ENCODE measurements around the gene DPP4. TPM values are rescaled to one million over a fixed set of nuclear protein-coding genes. Genes with fewer than 3 reads are reported as not detected.
A peak's percentile ranks its signal among the peaks of the same experiment; 100 is the strongest.

Gene DPP4
- polyA plus RNA-seq, 1 donor (not counting 4 experiments of a cell fraction or from before 2014, with no cell fraction given), result 1.1 TPM

DNA sequence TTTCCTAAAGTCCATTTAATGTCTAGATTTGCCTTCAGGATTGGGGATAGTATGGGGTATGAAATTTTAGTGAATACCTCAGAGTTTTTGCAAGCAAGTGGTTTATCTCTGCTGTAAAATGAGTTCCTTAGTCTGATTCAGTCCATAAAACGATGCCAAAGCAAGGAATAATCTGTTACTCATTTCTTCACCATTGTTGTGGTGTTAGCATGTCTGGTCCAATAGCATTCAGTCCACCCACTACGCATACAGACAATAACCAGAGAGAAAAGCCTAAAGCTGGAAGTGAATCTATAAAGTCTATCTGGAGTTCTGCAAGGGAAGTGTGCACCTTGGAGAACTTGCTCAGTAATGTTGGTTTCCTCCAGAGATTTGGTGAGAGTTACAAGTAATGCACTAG, 12.9 kb upstream of the DPP4 start:
- Histone ChIP-seq H3K27ac (ENCODE audit: control insufficient read depth, insufficient read depth, low read length) (peak overlapping the region; percentile 52), H3K9me1 (ENCODE audit: control insufficient read depth, extremely low read depth, insufficient read depth, low read length) (no peaks in the 10 kb centered on the region), H3K9ac (ENCODE audit: control insufficient read depth, extremely low read depth, insufficient read depth, low read length) (no peak overlapping the region), H3K4me1 (ENCODE audit: control insufficient read depth, extremely low read depth, insufficient read depth, low read length) (peaks cover 55% of the 10 kb centered on the region), H3K36me3 (ENCODE audit: control insufficient read depth in 2 of 2, extremely low read depth in 1 of 2, insufficient read depth in 2 of 2, low read length in 2 of 2) (no peaks in the 10 kb centered on the region), H3K9me3 (ENCODE audit: control insufficient read depth, low read depth, low read length) (no peaks in the 10 kb centered on the region), H3K27me3 (ENCODE audit: control insufficient read depth, extremely low read depth, insufficient read depth, low read length) (no peaks in the 10 kb centered on the region), H3K4me3 (ENCODE audit: control insufficient read depth in 2 of 3, extremely low read depth in 1 of 3, insufficient read depth in 2 of 3, low read depth in 1 of 3, low read length in 3 of 3) (no peak overlapping the region), H4K20me1 (ENCODE audit: control insufficient read depth, extremely low read depth, insufficient read depth, low read length) (no peaks in the 10 kb centered on the region), H2AFZ (ENCODE audit: control insufficient read depth, low read length) (no peak overlapping the region), H3K79me2 (ENCODE audit: control insufficient read depth, insufficient read depth, low read length) (no peaks in the 10 kb centered on the region), H3K4me2 (ENCODE audit: control insufficient read depth, extremely low read depth, insufficient read depth, low read depth, low read length) (peak overlapping the region; percentile 8)
- dilution Hi-C loops (cut with MboI; ENCODE audit: extremely low pct_ligation_motif_present, low sequenced_read_pairs), result no loop called here
- DNase-seq (ENCODE audit: low read depth, low spot score) (no peak), FAIRE-seq (peak; percentile 93)
- no peak for TF ChIP-seq CTCF (optimal IDR thresholded peaks at IDR 0.05 in 1 of 3, IDR thresholded peaks at IDR 0.05 in 1 of 3, conservative IDR thresholded peaks at IDR 0.05 in 1 of 3; ENCODE audit: extremely low read depth in 1 of 3, insufficient read depth in 2 of 3, low read length in 3 of 3)
- no peak for TF ChIP-seq EZH2 (IDR thresholded peaks at IDR 0.05; ENCODE audit: low read length)

- no peak overlapping the region for H2AFZ ChIP-seq (ENCODE audit: control insufficient read depth, low read length)
- peaks cover 39% of the 10 kb centered on the region for H3K4me1 ChIP-seq (ENCODE audit: control insufficient read depth, extremely low read depth, insufficient read depth, low read length)
- no peaks in the 10 kb centered on the region for H4K20me1 ChIP-seq (ENCODE audit: control insufficient read depth, extremely low read depth, insufficient read depth, low read length)
- no peaks in the 10 kb centered on the region for H3K9me3 ChIP-seq (ENCODE audit: control insufficient read depth, low read depth, low read length)
- H3K9ac ChIP-seq (ENCODE audit: control insufficient read depth, extremely low read depth, insufficient read depth, low read length), result no peak overlapping the region
- no peaks in the 10 kb centered on the region for H3K9me1 ChIP-seq (ENCODE audit: control insufficient read depth, extremely low read depth, insufficient read depth, low read length)
- H3K4me3 ChIP-seq (ENCODE audit: control insufficient read depth in 2 of 3, extremely low read depth in 1 of 3, insufficient read depth in 2 of 3, low read depth in 1 of 3, low read length in 3 of 3), result no peak overlapping the region
- no peak overlapping the region for H3K27ac ChIP-seq (ENCODE audit: control insufficient read depth, insufficient read depth, low read length)
- peak; percentile 63 for DNase-seq (ENCODE audit: low read depth, low spot score)
- dilution Hi-C loops (cut with MboI; ENCODE audit: extremely low pct_ligation_motif_present, low sequenced_read_pairs), result no loop called here
- H3K79me2 ChIP-seq (ENCODE audit: control insufficient read depth, insufficient read depth, low read length), result no peaks in the 10 kb centered on the region
- H3K4me2 ChIP-seq (ENCODE audit: control insufficient read depth, extremely low read depth, insufficient read depth, low read depth, low read length), result no peak overlapping the region
- TF ChIP-seq EZH2 (IDR thresholded peaks at IDR 0.05; ENCODE audit: low read length) (no peak), CTCF (optimal IDR thresholded peaks at IDR 0.05 in 1 of 3, IDR thresholded peaks at IDR 0.05 in 1 of 3, conservative IDR thresholded peaks at IDR 0.05 in 1 of 3; ENCODE audit: extremely low read depth in 1 of 3, insufficient read depth in 2 of 3, low read length in 3 of 3) (no peak)
- no peaks in the 10 kb centered on the region for H3K36me3 ChIP-seq (ENCODE audit: control insufficient read depth in 2 of 2, extremely low read depth in 1 of 2, insufficient read depth in 2 of 2, low read length in 2 of 2)
- FAIRE-seq, result peak; percentile 81
- H3K27me3 ChIP-seq (ENCODE audit: control insufficient read depth, extremely low read depth, insufficient read depth, low read length), result no peaks in the 10 kb centered on the region
These were observed 11.3 kb upstream of the DPP4 start for GRCh38 chr2:162085090-162085891.

Measured in keratinocyte (primary cell).